Muscle of leg (tissue), 11 donors: ENCODE results near the gene METTL2A. TPM values are rescaled to one million over a fixed set of nuclear protein-coding genes. Genes with fewer than 3 reads are reported as not detected.
"Not testable (repeated sequence)": the region's sequence is repeated elsewhere in the genome, so short reads cannot be mapped to it uniquely, and the experiment has no call there.

Experiments
- DNase-seq: peaks from one replicate; pipeline ENCODE4 v3.0.0; 2013
- H3K27ac ChIP-seq: one replicate; pipeline ENCODE4 v1.5.1; 2013; ENCODE audit warnings: mild to moderate bottlenecking, low read length, control low read depth
- H3K27me3 ChIP-seq: one replicate; pipeline ENCODE4 v1.6.1; 2013; ENCODE audit warnings: low read length; ENCODE audit not compliant: control insufficient read depth, insufficient read depth
- H3K36me3 ChIP-seq: one replicate; pipeline ENCODE4 v1.6.1; 2013; ENCODE audit warnings: low read length; ENCODE audit not compliant: control insufficient read depth, insufficient read depth
- H3K4me1 ChIP-seq: one replicate; pipeline ENCODE4 v1.6.1; 2013; ENCODE audit warnings: low read length; ENCODE audit not compliant: control insufficient read depth, insufficient read depth
- H3K4me3 ChIP-seq: one replicate; pipeline ENCODE4 v1.5.1; 2013; ENCODE audit warnings: low read length, control low read depth
- H3K9me3 ChIP-seq: replicated peaks from 2 replicates; pipeline ENCODE4 v1.6.1; 2013; ENCODE audit warnings: low read depth, low read length; ENCODE audit not compliant: control insufficient read depth
- WGBS: methylation state at CpG from one replicate; pipeline ENCODE4 v1.1.5; 2013; ENCODE audit warnings: missing lambda C conversion rate; ENCODE audit not compliant: insufficient coverage; 5-methylcytosine and 5-hydroxymethylcytosine counted together
- polyA plus RNA-seq, 8 donors: library from polyadenylated mRNA; unstranded; fragments of 120-200 nt; gene quantifications; one replicate each; pipeline versions ENCODE4 v1.2.1 to v1.2.3, GENCODE V29; 2013; ENCODE audit warnings: inconsistent platforms in 1 of 8, low replicate concordance in 1 of 8; ENCODE audit not compliant: insufficient read length in 8 of 8, insufficient read depth in 1 of 8
- total RNA-seq: library from RNA; stranded (reverse); fragments of 120-200 nt; gene quantifications from one replicate; pipeline ENCODE4 v1.2.4, GENCODE V29; 2013

Gene METTL2A
- total and polyA plus RNA-seq, 9 donors, result 15.6 to 21.5 (median 17.3) TPM

GRCh38 chr17:62465271-62465670 is 41.6 kb downstream of the METTL2A start:
- H3K4me1 ChIP-seq, H3K36me3 ChIP-seq, H3K9me3 ChIP-seq, H3K4me3 ChIP-seq, DNase-seq, H3K27ac ChIP-seq, H3K27me3 ChIP-seq: not testable (repeated sequence)
- WGBS, result 94% methylated on average over 2 of the region's 7 CpGs

- H3K36me3 ChIP-seq, H3K9me3 ChIP-seq, H3K27ac ChIP-seq, H3K4me3 ChIP-seq, H3K27me3 ChIP-seq, H3K4me1 ChIP-seq: not testable (repeated sequence)
- DNase-seq, result peak; percentile 72
- WGBS, result 52% methylated on average over 3 of the region's 8 CpGs
These were observed 47.1 kb downstream of the METTL2A start for GRCh38 chr17:62470666-62471379.

GRCh38 chr17:62471380-62471880 is 47.7 kb downstream of the METTL2A start:
- H3K36me3 ChIP-seq, H3K4me3 ChIP-seq, H3K9me3 ChIP-seq, H3K27me3 ChIP-seq, DNase-seq, H3K27ac ChIP-seq, H3K4me1 ChIP-seq: not testable (repeated sequence)
- WGBS, result 35% methylated on average over 5 of the region's 9 CpGs

GRCh38 chr17:62473030-62473982 is 49.6 kb downstream of the METTL2A start:
- WGBS, result no CpG with 5 or more reads among the region's 8 CpGs

GRCh38 chr17:62477111-62477510 is 53.4 kb downstream of the METTL2A start:
- not testable (repeated sequence) for H3K27me3 ChIP-seq, H3K36me3 ChIP-seq, H3K4me1 ChIP-seq, H3K9me3 ChIP-seq, H3K4me3 ChIP-seq, H3K27ac ChIP-seq
- DNase-seq, result peak; percentile 12
- 71% methylated on average over 2 of the region's 8 CpGs for WGBS

More at GRCh38 chr17:62473030-62473982, 49.6 kb downstream of the METTL2A start:
- H3K36me3 ChIP-seq, H3K4me3 ChIP-seq, H3K27ac ChIP-seq, H3K9me3 ChIP-seq, H3K4me1 ChIP-seq, H3K27me3 ChIP-seq, DNase-seq: not testable (repeated sequence)

GRCh38 chr17:62477718-62478408 is 54.2 kb downstream of the METTL2A start:
- H3K4me3 ChIP-seq, result peak overlapping the region; percentile 48
- not testable (repeated sequence) for H3K9me3 ChIP-seq, H3K36me3 ChIP-seq, H3K27me3 ChIP-seq, H3K4me1 ChIP-seq
- peak; percentile 25 for DNase-seq
- peak overlapping the region; percentile 47 for H3K27ac ChIP-seq
- WGBS, result under 1% methylated on average over 38 of the region's 61 CpGs

- Histone ChIP-seq H3K36me3 (peaks cover 4% of the 10 kb centered on the region), H3K9me3 (no peaks in the 10 kb centered on the region), H3K4me1 (peaks cover 4% of the 10 kb centered on the region), H3K27me3 (no peaks in the 10 kb centered on the region), H3K4me3 (peak within 1 kb of the TSS; percentile 48), H3K27ac (peak within 1 kb of the TSS; percentile 77)
- under 1% methylated on average over 34 of the region's 59 CpGs for WGBS
- DNase-seq, result peak; percentile 94
These were observed 54.8 kb downstream of the METTL2A start, which contains the start of gene TLK2 for GRCh38 chr17:62478424-62478879. TLK2 (plus strand) TSS chr17:62478825; CDS start chr17:62481126, 2,301 bp downstream.

GRCh38 chr17:62478880-62479638 is 55.4 kb downstream of the METTL2A start:
- not testable (repeated sequence) for H3K4me1 ChIP-seq, H3K9me3 ChIP-seq, H3K36me3 ChIP-seq, H3K27me3 ChIP-seq
- 2% methylated on average over 61 of the region's 84 CpGs for WGBS
- Histone ChIP-seq H3K27ac (peak overlapping the region; percentile 77), H3K4me3 (peak overlapping the region; percentile 47)
- DNase-seq, result peak; percentile 52

- H3K27me3 ChIP-seq, H3K36me3 ChIP-seq, H3K4me1 ChIP-seq, H3K9me3 ChIP-seq: not testable (repeated sequence)
- 3% methylated on average over 8 of the region's 22 CpGs for WGBS
- Histone ChIP-seq H3K27ac (peak overlapping the region; percentile 77), H3K4me3 (peak overlapping the region; percentile 47)
- DNase-seq, result peak; percentile 33
These were observed 56.1 kb downstream of the METTL2A start for GRCh38 chr17:62479639-62480258.
